Caco-2 (cell line): ENCODE measurements around the gene CASP3. TPM values are rescaled to one million over a fixed set of nuclear protein-coding genes. Genes with fewer than 3 reads are reported as not detected.

Experiments
- BruUV-seq: library from RNA; stranded (reverse); fragments of 400-500 nt; replicated peaks from 2 replicates; lab custom pipeline; 2021; lab: Mats Ljungman, UMichigan
- CTCF ChIA-PET: fragments of 300-600 bp; sonication (Branson Sonifier 250); formaldehyde crosslinking; loops from one replicate; lab custom pipeline; 2022; ENCODE audit warnings: antibody characterized with exemption; lab: Charles Lee
- POLR2A ChIA-PET: fragments of 300-600 bp; sonication (Branson Sonifier 250); formaldehyde crosslinking; loops from one replicate; lab custom pipeline; 2022; ENCODE audit warnings: antibody characterized with exemption; lab: Charles Lee
- DNase-seq, 2 experiments: peaks; one replicate each; pipeline versions ENCODE4 v3.0.0 to v3.0.0-alpha.2; 2020 to 2022
- H3K27me3 ChIP-seq: replicated peaks from 2 replicates; pipeline ENCODE4 v1.6.0; 2011; ENCODE audit warnings: low read length; ENCODE audit not compliant: control insufficient read depth, insufficient read depth
- H3K36me3 ChIP-seq: 2 replicates; pipeline ENCODE4 v1.5.1; 2011; ENCODE audit warnings: low read length; ENCODE audit not compliant: control insufficient read depth, insufficient read depth
- H3K4me1 ChIP-seq: fragments of 250-450 bp; sonication (Bioruptor Pico); 2 replicates; pipeline ENCODE4 v1.5.1; 2020; ENCODE audit warnings: mild to moderate bottlenecking
- H3K4me3 ChIP-seq: 2 replicates; pipeline ENCODE4 v1.5.1; 2011; ENCODE audit warnings: low read depth, mild to moderate bottlenecking, control low read depth, low read length
- H3K9me3 ChIP-seq: fragments of 250-450 bp; sonication (Bioruptor Pico); 2 replicates; pipeline ENCODE4 v1.5.1; 2020; ENCODE audit warnings: mild to moderate bottlenecking, moderate library complexity
- H3K27ac Mint-ChIP-seq: one replicate; pipeline ENCODE4 v1.8.0; 2022; ENCODE audit warnings: mixed read lengths; ENCODE audit not compliant: unreplicated experiment
- H3K27me3 Mint-ChIP-seq: one replicate; pipeline ENCODE4 v1.8.0; 2022; ENCODE audit warnings: mixed read lengths; ENCODE audit not compliant: insufficient read depth, unreplicated experiment
- H3K36me3 Mint-ChIP-seq: one replicate; pipeline ENCODE4 v1.8.0; 2022; ENCODE audit warnings: mild to moderate bottlenecking, mixed read lengths; ENCODE audit not compliant: insufficient read depth, unreplicated experiment
- H3K4me1 Mint-ChIP-seq: one replicate; pipeline ENCODE4 v1.8.0; 2022; ENCODE audit warnings: low read depth, mixed read lengths; ENCODE audit not compliant: unreplicated experiment
- H3K4me3 Mint-ChIP-seq: one replicate; pipeline ENCODE4 v1.8.0; 2022; ENCODE audit warnings: mild to moderate bottlenecking, moderate library complexity, mixed read lengths; ENCODE audit not compliant: unreplicated experiment
- H3K9me3 Mint-ChIP-seq: one replicate; pipeline ENCODE4 v1.8.0; 2022; ENCODE audit warnings: mixed read lengths; ENCODE audit not compliant: unreplicated experiment
- CTCF ChIP-seq, 2 experiments: fragments of 200-600 bp in 1 of 2; IDR thresholded peaks; 1 replicate in 1 of 2; 2 replicates in 1 of 2; pipeline versions ENCODE4 v1.5.1 to v1.8.0; 2011 to 2022; ENCODE audit warnings: antibody characterized with exemption in 1 of 2, control low read depth in 1 of 2, inconsistent platforms in 1 of 2, low read depth in 1 of 2, low read length in 1 of 2, mild to moderate bottlenecking in 1 of 2, moderate library complexity in 1 of 2; ENCODE audit not compliant: insufficient read depth in 1 of 2, severe bottlenecking in 1 of 2, unreplicated experiment in 1 of 2
- intact Hi-C: fragments of 100-400 bp; cut with micrococcal nuclease; formaldehyde crosslinking; loops from one replicate; pipeline ENCODE4 v1.10.0; 2022; ENCODE audit not compliant: unreplicated experiment
- total RNA-seq: library from RNA; stranded (reverse); gene quantifications from 2 replicates; pipeline ENCODE4 v1.2.3, GENCODE V29; 2022

The CASP3 gene
- total RNA-seq, 1 experiment from 2014 or later: 34.5 TPM

- H3K4me3 ChIP-seq: no peak overlapping the region
- no peaks in the 10 kb centered on the region for H3K27me3 ChIP-seq
- no peak for DNase-seq
- Mint-ChIP-seq H3K9me3 (no peaks in the 10 kb centered on the region), H3K4me3 (no peak overlapping the region), H3K4me1 (no peaks in the 10 kb centered on the region), H3K27me3 (no peaks in the 10 kb centered on the region), H3K36me3 (peaks cover 35% of the 10 kb centered on the region), H3K27ac (no peak overlapping the region)
- ChIA-PET CTCF (no interaction called here), POLR2A (no interaction called here)
- no TSS peak for BruUV-seq
- no peak for TF ChIP-seq CTCF (IDR thresholded peaks at IDR 0.05; ENCODE audit: insufficient read depth in 1 of 2, low read depth in 1 of 2, low read length in 1 of 2, severe bottlenecking in 1 of 2, unreplicated experiment in 1 of 2)
- no peaks in the 10 kb centered on the region for H3K36me3 ChIP-seq
- no peaks in the 10 kb centered on the region for H3K9me3 ChIP-seq
- intact Hi-C loops: loop anchor here (10.0 kb wide), 1 partner anchor 166 kb away; the partner anchor contains the start of gene IRF2
- H3K4me1 ChIP-seq: 0 out of 2 replicates have a peak, but pooled peaks cover 5% of the 10 kb centered on the region
Measured at GRCh38 chr4:184641022-184641421, 8.2 kb downstream of the CASP3 start.

- no TSS peak for BruUV-seq
- H3K36me3 Mint-ChIP-seq: peaks cover 49% of the 10 kb centered on the region
Measured at GRCh38 chr4:184636897-184637296, 12.3 kb downstream of the CASP3 start.

GRCh38 chr4:184636144-184636543, 13.1 kb downstream of the CASP3 start:
- Histone ChIP-seq H3K36me3 (no peaks in the 10 kb centered on the region), H3K4me1 (0 out of 2 replicates have a peak, but pooled peaks cover 5% of the 10 kb centered on the region), H3K27me3 (no peaks in the 10 kb centered on the region), H3K9me3 (no peaks in the 10 kb centered on the region), H3K4me3 (no peak overlapping the region)
- ChIA-PET POLR2A (interaction anchor here (0.7 kb wide), 1 partner anchor 17 kb away, joined by 5 read pairs; no protein-coding TSS in a partner anchor), CTCF (interaction anchor here (0.6 kb wide), 1 partner anchor 13 kb away, joined by 3 read pairs; the partner anchor contains the start of genes CASP3 and PRIMPOL)
- intact Hi-C loops: no loop called here
- TF ChIP-seq CTCF (IDR thresholded peaks at IDR 0.05; ENCODE audit: insufficient read depth in 1 of 2, low read depth in 1 of 2, low read length in 1 of 2, severe bottlenecking in 1 of 2, unreplicated experiment in 1 of 2): no peak
- Mint-ChIP-seq H3K4me1 (no peaks in the 10 kb centered on the region), H3K36me3 (peaks cover 49% of the 10 kb centered on the region), H3K27ac (no peak overlapping the region), H3K4me3 (no peak overlapping the region), H3K27me3 (no peaks in the 10 kb centered on the region), H3K9me3 (no peaks in the 10 kb centered on the region)
- no TSS peak for BruUV-seq
- no peak for DNase-seq

More at GRCh38 chr4:184636897-184637296, 12.3 kb downstream of the CASP3 start:
- Mint-ChIP-seq H3K4me1 (no peaks in the 10 kb centered on the region), H3K27me3 (no peaks in the 10 kb centered on the region), H3K9me3 (no peaks in the 10 kb centered on the region), H3K4me3 (no peak overlapping the region), H3K27ac (no peak overlapping the region)
- Histone ChIP-seq H3K4me1 (0 out of 2 replicates have a peak, but pooled peaks cover 5% of the 10 kb centered on the region), H3K4me3 (no peak overlapping the region), H3K9me3 (no peaks in the 10 kb centered on the region), H3K27me3 (no peaks in the 10 kb centered on the region), H3K36me3 (no peaks in the 10 kb centered on the region)
- no peak for TF ChIP-seq CTCF (IDR thresholded peaks at IDR 0.05; ENCODE audit: insufficient read depth in 1 of 2, low read depth in 1 of 2, low read length in 1 of 2, severe bottlenecking in 1 of 2, unreplicated experiment in 1 of 2)
- no peak for DNase-seq
- ChIA-PET CTCF (no interaction called here), POLR2A (no interaction called here)
- intact Hi-C loops: no loop called here
